GDM1 (cell line): ENCODE measurements around the gene TIRAP.

ENCODE experiments used
- DNase-seq: peaks from one replicate; lab custom pipeline; 2025; lab: John Stamatoyannopoulos, UW

The TIRAP gene

DNA sequence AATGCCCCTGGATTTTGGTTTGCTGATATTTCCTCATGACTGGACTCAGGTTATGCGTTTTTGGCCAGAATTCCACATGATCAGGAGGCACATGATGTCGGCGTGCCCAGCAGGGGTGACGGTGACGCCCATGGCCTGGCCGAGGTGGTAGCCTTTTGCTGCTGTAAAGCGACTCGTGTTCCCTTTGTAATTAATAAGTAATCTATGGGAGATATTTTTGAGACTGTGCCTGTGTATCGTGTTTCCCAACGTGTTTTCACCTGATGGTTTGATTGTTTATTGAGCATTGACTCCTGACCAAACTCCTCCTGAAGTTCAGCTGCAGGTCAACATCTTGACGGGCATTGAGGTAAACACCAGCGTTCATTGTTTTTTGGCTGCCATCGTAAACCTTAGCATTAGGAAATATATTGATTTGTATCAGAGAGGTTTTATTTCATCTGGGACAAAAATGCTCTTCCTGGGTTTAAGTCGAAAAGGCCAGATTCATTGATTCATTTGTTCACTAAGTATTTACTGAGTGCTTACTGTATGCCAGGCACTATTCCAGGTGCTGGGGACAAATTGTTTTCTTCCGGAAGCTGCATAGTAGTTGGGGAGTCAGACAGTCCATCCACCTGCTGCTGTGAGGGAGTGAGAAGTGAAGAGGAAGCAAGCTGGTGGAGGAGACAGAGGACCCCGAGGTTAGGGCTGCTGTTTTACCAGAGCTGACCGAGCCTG lies 44.5 kb downstream of the TIRAP start:
- DNase-seq: no peak

DNA sequence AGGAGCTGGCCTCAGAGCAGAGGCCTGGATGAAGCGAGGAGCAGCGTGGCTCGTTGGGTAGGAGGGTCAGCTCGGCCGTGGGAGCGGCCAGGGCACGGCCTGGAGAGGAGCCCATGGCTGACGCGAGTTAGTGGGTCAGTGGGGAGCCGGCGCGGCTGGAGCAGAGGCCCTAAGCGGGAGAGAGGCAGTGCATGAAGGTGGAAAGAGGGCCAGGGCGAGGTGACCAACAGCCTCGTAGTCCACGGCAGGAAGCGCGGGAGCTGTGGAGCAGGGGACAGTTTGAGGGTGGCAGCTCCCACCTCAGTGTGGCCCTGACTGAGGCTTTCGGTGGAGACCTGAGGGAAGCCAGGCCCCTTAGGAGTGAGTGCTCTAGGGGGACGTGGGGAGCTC lies 45.1 kb downstream of the TIRAP start:
- DNase-seq: no peak

DNA sequence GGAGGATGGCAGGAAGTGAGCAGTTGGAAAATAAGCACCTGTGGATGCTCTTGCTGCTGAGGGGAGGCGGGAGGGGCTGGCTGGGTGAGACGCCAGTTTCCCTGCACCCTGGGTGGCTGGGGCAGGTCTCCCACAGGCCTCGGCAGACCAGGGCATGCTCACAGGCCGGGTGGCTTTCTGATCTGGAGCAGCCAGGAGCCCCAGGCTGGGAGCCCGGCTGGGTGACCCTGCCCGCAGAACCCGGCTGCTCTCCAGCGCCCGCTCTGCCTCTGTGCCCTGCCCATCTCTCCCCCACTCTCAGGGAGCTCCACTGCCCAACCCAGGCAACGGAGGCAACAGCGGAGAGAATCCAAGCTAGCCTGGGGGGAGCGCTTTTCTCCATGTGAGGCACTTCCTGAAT lies 45.6 kb downstream of the TIRAP start:
- no peak for DNase-seq

DNA sequence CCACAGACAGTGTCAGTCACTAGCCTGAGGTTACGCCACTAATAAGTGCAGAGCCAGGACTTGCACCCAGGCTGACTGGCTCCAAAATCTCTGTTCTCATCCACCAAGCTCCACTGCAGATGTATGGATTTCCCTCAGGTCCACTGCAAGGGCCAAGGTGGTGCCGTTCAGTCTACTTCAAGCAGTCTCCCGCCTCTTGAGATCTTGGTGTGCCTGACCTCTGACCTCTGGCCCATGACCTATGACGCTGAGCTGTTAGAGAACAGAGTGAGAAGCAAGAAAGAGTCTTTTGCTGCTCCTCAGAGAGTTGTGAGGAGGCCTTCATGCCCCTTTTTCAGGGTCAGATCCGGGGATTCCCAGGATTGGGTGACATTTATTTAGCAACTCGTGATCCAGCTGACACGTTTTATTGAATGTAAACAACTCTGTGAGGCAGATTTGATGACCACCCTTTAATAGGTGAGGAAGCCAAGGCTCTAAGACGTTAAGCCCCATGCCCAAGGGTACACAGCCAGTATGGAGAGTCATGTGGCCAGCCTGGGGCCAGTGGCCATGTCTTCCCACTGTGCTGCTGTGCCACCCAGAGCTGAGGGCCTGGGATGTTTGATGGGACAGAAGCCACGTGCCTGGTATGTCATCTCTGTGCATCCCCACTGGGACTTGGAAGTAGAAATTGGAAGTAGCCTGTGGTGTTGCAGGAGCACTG lies 46.2 kb downstream of the TIRAP start:
- DNase-seq: no peak

DNA sequence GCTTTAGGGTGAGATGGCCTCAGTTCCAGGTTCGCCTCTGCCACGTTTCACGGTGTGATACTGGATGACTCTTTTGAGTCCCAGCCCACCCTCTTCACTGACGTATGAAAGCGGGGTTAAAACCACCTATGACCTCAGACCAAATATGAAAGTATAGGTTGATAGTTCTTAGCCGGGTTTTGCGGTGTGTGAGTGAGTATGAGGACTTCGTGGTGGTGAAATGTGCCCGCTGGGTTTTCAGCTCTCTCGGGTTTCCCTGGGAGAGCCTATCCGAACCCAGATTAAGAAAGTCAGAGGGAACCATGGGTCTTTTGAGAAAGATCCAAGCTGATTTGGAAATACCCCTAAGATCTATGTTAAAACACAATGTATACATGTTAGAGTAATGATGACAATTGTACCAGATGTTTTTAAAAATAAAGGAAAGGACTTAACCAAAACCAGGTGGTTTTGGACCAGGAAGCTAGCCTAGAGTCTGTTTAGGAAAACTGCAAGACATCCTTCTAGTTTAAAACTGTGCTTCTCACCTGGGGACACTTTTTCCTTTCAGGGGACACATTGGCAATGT lies 46.8 kb downstream of the TIRAP start:
- no peak for DNase-seq

DNA sequence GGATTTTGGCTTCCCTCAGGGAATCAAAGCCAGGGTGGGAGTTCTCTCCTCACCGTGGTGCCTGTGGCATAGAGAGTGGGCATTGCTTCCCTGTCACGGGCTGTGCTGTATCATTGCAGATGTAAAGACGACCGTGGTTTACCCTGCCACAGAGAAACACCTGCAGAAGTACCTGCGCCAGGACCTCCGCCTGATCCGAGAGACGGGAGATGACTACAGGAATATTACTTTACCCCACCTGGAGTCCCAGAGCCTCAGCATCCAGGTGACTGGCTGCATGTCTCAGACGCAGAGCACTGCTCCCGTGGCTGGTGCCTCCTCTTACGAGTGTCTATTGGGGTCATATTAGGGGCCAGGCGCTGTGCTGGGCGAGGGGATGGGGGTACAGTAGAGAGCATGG lies 48.4 kb downstream of the TIRAP start:
- DNase-seq: no peak

DNA sequence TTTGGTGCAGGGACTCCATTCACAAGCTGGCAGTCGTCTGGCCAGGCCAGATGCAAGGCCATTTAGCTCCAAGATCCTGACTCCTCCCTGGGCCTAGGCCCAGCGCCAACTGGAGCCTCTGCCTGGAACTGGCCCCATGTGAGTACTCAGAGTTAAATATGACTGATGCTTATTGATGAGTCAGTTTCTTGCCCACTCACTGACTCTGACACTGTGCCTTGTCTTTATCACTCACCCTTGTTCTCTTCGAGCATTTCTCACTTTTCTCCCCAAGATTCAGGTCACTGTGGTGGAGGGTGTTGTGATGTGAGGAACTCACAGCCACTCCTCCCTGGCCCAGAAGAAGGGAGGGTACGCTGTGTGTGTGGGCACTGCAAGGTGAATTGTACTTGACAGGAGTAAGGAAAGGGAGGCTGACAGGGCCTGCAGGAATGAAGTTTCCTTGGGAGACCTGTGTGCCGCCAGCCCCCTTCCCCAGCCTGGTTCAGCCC lies 49.4 kb downstream of the TIRAP start:
- no peak for DNase-seq

DNA sequence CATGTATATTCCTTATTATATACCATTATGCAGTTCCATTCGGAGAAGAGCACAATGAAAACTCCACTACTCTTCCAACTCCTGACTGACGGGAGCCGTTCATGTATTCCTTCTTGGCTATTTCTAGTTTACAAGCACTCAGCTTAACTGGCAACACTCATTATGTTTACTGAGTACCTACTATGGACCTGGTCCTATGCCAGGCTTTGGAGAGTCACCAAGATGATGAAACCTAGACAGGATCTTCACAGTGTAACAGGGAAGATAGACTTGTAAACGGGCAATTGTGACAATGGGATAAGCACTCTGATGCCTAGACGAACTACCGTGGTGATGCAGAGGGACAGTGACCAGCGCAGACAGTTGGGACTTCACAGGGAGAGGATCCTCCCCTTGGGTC lies 50.2 kb downstream of the TIRAP start:
- DNase-seq: no peak

DNA sequence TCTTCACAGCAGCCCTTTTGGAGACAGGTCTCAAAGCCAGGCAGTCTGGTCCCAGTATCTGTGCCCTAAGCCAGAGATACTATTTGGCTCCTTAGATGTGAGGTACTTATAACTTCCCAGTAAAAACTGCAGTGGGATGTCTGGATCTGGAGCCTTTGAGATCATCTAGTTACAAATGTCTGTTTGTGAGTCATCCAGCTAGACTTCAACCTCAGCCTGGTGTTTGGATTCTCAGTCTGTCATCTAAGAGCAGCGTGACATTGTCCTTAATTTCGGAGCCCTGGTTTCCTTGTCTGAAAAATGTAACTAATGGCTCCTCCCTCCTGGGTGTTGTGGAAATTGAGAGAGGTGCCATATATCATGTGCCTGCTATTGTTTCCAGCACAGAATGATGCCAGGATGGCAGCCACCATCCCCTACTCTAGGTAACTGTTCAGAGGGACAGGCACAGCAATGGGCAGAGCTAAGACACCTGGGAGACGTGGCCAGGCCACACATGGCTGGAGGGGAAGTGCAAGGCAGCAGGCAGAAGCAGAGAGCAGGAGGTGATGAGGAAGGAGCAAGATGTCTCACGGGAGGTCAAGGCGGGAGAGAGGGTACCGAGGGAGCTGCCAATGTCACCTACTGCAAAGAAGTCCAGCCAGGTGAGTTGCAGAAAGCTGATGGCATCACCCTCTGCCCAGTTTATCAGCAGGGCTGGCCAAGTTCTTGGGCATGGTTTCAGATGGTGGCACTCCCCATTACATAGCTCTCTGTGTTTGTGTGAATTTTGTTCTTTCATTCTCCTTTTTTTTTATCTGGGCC lies 52.0 kb downstream of the TIRAP start:
- DNase-seq: no peak

DNA sequence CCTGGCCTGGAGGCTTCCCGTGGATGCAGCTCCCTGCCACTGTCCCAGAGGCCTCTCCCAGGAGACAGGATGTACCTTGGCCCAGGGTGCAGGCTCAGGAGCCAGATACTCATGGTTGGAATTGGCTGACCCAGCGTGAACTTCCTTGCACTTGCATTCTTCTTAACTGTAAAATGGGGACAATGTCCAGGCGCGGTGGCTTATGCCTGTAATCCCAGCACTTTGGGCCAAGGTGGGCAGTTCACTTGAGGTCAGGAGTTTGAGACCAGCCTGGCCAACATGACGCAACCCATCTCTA lies 52.5 kb downstream of the TIRAP start:
- no peak for DNase-seq

DNA sequence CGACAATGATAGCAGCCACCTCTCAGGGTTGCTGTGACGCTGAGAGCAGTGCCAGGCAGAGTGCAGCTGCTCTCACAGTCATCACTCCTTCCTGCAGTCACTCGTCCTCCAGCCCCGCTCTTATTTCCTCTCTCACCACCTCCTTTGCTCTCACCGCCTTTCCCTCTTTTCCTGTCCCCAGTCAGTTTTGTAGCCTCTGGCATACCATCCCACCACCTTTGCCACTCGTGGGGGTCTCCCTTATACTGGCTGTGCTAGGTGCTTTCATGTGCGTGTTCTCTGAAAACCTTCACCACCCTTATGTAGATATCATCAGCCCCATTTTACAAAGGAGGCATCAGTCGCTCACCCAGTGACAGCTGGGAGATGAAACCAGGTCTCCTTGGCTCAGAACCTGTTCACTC lies 53.2 kb downstream of the TIRAP start:
- no peak for DNase-seq

DNA sequence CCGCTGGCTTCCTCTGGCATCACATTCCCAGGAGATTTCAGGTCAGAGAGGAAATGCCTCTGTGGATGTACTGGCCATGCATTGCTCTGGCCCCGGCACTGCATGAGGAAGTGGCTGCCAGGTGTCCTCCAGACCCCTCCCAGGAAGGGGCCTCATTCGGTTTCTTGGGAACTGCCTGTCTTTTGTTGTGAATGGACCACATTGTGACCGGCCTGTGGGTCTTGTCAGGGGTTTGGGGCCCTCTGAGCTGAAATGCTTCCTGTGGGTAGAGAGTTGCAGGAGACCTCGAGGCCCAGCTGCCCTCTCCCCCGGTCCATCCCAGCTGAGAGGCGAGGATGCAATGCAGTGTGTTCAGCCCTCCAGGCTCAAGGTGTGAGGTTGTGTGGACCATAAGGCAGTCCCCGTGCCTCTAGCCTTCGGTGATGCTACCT lies 53.8 kb downstream of the TIRAP start:
- DNase-seq: peak; percentile 50

DNA sequence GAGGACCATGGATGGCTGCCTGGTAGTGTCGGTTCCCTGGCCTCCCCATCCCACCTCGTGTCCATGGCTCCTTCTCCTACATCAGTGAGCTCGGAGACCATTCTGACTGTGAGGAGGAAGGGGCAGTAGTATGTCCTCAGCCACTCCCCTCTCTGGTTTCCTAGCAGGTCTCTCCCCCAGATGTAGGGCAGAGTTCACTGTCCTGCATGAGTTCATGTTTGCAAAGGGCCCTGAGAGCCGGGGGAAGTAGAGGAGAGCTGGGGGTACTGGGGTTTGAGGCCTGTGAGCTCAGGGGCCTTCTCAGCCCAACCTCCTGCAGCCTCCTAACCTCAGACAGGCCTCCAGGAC lies 54.2 kb downstream of the TIRAP start:
- DNase-seq: no peak

DNA sequence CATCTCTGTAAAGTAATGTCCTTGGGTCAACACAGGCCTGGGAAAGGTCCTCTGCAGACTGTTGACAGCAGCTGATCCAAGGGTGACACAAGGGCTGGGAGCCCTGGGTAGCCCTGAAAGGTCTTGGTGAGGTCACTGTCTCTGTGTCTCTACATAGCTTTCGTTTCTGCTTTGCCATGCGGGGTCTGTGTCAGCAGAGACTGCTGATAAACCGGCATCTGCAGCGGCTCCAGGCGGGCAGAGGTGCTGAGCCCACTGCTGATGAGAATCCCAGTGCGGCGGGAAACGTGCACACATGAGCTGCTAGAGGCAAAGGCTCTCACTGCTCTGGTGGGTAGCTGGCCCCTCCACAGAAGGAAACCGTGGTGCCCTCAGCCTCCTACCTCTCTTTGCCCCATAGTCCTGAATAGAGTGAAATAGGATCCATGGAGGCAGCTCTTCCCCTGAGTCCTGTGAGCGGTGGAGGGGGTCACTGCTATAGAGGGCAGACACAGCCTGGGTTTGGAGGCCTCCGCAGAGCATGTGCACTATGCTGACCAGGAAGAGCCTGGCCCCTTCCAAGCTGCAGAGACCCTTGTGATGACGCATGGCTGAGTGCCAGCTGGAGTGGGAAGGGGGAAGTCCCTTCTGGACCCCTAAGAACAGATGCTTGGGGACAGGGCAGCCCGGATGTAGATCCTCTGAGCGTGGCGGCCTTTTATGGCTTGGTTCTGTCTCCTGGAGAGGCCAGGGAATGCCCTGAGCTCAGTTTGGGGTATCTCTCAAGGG lies 54.8 kb downstream of the TIRAP start:
- DNase-seq: no peak

DNA sequence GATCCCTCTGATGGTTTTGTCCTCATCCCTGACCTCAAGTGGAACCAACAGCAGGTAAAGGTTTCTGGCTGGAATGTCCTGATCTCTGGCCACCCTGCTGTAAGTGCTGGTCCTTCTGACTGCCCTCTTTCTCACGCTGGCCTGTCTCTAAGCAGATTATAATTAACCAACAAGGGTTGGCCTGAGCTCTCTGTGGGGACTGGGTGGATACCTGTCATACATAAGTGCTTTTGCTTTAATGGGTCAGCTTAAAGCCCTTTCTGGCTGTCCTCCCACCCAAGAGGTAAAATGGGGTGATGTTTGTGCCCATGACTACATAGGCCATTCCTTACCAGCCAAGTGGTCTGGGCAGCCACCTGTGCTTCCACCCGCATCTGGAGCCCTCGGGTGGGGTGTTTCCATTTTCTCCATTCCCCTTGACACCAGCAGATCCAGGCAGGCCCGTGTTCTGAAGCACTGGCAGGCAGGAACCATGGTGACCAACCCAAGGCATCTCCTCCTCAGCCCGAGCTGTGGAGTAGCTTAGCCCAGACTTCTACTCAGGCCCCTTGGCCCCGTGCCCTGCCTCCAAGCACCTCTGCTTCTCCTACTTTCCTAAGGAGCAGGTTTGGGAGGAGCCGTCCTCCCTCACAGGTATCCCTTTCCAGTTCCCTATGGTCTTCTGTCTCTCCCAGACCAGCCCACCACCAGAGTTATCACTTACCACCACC lies 55.6 kb downstream of the TIRAP start:
- DNase-seq: no peak

DNA sequence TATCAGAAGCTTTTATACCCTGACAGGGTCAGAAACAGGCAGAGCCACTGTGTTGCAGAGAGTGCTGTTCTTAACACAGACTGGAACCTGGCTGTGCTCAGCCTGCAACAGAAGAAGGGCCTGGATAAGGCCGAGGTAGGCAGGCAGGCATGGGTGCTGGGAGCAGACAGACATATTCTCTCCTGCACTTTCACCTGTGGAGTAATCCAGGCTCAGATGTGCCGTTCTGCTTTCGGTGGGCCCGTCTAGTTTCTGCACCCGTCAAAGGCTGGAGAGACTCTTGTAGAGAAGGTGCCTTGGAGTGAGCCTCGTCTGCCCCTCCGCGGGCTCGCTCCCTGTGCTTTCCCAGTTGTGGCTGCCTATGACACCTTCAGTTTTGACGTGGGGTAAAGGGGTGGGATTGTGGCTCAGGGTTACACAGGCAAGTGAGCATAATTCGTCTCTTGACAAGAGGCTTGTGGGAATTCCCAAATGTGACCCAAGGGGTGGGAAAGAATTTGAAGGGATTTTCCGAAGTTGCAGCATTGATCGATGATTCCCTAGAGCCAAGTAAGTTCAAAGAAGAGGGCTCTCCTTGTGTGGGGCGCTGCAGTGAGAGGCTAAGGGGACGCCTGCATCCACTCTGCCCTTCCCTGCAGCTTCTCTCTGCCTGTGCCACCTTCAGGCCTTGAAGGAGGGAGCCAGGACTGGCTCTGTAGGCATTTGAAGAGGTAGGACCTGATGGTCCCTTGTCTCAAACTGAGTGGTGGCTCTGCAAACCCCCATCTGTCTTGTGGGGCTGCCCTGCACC lies 56.4 kb downstream of the TIRAP start:
- DNase-seq: no peak

DNA sequence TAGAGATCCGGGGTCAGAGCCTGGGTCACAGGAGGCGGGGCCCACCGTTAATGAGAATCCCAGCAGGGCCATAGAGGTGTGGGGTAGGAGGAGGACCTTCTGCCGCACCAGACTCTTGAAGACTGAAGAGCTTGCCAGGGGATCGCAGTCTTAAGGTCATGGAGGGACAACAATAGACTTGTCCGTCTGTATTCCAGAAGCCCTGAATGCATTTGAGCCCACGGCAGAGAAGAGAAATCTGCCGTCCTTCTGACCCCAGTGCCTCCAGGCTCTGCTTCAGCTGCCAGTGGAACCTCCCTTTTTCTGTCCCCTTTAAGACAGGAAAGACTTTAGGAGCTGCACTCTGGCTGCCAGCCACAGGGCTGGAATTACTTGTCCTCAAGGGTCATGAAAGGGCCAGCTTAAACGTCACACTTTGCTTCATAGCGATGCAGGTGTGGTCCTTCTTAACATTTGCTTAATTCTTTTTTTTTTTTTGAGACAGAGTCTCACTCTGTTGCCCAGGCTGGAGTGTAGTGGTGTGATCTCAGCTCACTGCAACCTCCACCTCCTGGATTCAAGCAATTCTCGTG lies 57.1 kb downstream of the TIRAP start:
- no peak for DNase-seq

DNA sequence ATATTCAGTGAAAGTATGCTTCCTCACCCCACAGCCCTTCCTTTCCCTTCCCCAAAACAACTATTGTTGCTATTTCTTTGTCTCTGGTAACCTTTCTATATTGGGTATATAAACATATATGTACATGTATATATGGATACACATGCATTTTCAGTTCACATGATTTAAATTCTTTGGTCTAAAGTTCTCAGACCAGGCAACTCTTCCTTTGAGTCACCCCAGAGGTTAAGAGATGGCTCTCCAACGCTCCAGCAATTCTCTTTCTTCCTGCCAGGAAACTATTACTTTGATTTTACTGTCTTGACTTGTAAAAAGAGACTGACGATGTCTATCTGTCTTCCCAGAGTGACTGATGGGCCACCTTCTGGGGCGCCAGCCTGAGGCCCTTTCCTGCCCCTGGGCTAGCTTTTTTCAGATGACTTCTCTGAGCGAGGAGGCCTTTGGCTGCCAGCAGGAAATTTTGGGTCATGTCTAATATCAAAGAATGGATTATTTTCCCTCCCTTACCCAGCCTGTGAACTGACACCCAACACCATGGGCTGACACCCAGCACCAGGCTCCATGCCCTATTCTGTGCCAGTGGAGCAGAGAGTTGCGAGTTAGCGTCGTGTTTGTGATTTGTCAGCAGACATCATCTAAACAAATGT lies 58.2 kb downstream of the TIRAP start:
- DNase-seq: no peak

DNA sequence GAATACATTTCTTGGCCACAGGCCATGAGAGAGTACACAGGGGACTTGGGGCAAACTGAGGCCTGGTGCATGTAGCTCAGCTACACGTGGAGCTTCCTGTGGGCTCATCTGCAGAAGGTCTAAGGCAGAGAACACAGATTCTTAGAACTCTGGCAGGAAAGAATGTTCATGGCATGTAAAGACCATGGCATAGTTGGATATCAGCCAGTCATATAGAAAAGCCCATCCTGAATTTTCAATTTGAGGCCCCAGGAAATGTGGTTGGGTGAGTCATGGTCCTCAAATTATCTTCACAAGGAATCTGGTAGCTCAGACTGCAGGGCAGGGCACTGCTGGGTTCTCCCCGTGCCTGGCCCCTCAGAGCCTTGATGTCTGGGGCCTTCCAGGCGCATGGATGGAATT lies 58.9 kb downstream of the TIRAP start:
- DNase-seq: no peak

DNA sequence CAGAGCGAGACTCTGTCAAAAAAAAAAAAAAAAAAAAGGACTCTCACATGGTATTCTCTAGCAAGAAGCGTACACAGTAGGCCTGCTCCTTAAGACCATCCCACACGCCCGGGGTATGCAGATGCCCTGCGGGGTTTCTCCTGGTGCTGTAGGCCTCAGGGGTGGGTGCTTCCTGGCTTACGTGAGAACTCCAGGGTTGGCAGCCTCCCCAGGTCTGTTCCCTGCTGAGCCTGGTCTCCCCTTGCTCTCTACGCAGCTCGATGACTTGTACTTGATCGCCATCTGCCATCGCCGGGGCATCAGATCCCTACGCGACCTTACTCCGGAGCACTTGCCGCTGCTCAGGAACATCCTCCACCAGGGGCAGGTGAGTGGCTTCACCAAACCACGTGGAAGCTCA lies 60.2 kb downstream of the TIRAP start:
- DNase-seq: no peak
